ENCODE measurements around the gene NCK1. TPM values are rescaled to one million over a fixed set of nuclear protein-coding genes. Genes with fewer than 3 reads are reported as not detected.

The NCK1 gene
- total RNA-seq, 1 donor from 2014 or later: 28.4 TPM

- no peak for DNase-seq
- no peaks in the 10 kb centered on the region for H3K9me3 Mint-ChIP-seq (ENCODE audit: unreplicated experiment)
- H3K27me3 Mint-ChIP-seq (ENCODE audit: unreplicated experiment): no peaks in the 10 kb centered on the region
- peaks cover 36% of the 10 kb centered on the region for H3K4me1 Mint-ChIP-seq (ENCODE audit: low read depth, unreplicated experiment)
- H3K4me3 Mint-ChIP-seq (ENCODE audit: unreplicated experiment): peak overlapping the region; percentile 49
- H3K27ac Mint-ChIP-seq (ENCODE audit: unreplicated experiment): peak overlapping the region; percentile 91
- peaks cover under 1% of the 10 kb centered on the region for H3K36me3 Mint-ChIP-seq (ENCODE audit: unreplicated experiment)
- TF ChIP-seq, protein P1, sequence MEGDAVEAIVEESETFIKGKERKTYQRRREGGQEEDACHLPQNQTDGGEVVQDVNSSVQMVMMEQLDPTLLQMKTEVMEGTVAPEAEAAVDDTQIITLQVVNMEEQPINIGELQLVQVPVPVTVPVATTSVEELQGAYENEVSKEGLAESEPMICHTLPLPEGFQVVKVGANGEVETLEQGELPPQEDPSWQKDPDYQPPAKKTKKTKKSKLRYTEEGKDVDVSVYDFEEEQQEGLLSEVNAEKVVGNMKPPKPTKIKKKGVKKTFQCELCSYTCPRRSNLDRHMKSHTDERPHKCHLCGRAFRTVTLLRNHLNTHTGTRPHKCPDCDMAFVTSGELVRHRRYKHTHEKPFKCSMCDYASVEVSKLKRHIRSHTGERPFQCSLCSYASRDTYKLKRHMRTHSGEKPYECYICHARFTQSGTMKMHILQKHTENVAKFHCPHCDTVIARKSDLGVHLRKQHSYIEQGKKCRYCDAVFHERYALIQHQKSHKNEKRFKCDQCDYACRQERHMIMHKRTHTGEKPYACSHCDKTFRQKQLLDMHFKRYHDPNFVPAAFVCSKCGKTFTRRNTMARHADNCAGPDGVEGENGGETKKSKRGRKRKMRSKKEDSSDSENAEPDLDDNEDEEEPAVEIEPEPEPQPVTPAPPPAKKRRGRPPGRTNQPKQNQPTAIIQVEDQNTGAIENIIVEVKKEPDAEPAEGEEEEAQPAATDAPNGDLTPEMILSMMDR (IDR thresholded peaks at IDR 0.05; ENCODE audit: partially characterized antibody, unreplicated experiment): no peak
Observed at GRCh38 chr3:136835813-136836510, 26.0 kb upstream of the NCK1 start.

- H3K4me1 Mint-ChIP-seq (ENCODE audit: low read depth, unreplicated experiment): peaks cover 36% of the 10 kb centered on the region
- H3K27me3 Mint-ChIP-seq (ENCODE audit: unreplicated experiment): no peaks in the 10 kb centered on the region
- H3K27ac Mint-ChIP-seq (ENCODE audit: unreplicated experiment): peak overlapping the region; percentile 91
- TF ChIP-seq, protein P1 (IDR thresholded peaks at IDR 0.05; ENCODE audit: partially characterized antibody, unreplicated experiment): no peak
- peak overlapping the region; percentile 49 for H3K4me3 Mint-ChIP-seq (ENCODE audit: unreplicated experiment)
- H3K36me3 Mint-ChIP-seq (ENCODE audit: unreplicated experiment): no peaks in the 10 kb centered on the region
- no peak for DNase-seq
- no peaks in the 10 kb centered on the region for H3K9me3 Mint-ChIP-seq (ENCODE audit: unreplicated experiment)
Observed at GRCh38 chr3:136836511-136837156, 25.4 kb upstream of the NCK1 start.

DNA sequence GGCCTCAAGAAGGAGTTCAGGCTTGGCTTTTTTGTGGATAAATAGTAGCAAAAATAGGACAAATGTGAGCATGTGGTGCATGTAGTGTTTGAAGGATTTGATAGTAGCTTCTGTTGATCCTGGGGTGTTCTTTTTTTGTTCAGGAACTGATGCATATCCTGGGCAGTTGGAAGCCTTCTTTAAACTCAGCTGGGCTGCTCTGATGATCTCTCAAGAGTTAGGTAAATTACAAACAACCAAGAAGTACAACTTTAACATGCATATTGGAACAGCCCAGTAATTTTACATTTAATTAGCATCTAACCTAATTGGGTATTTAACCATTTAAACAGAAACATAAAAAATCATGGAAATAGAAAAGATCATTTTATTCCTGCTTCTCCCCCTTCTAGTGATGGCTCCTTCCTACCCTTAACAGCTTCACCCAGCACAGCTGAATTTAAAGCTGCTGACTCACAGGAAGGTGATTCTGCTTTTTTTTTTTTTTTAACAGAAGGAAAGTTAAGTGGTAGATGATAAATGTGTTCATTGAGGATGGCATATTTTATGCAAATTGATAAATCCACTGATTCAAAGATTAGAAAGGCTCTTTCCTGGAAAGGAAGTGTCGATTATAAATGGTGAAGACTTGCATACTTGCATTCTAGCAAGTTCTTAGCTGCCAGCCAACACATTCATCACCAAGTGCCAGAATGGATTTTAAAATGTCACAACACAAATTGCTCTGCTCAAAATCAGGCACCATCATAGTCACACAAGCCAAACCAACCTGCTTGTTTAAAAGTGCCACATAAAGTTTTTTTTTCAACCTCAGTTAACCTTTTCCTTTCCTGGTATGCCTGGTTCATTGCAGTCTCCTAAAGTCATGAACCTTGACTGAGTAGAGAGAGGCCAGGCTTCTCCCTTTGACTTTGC lies 23.1 kb upstream of the NCK1 start:
- peaks cover 4% of the 10 kb centered on the region for H3K9me3 Mint-ChIP-seq (ENCODE audit: unreplicated experiment)
- H3K4me3 Mint-ChIP-seq (ENCODE audit: unreplicated experiment): no peak overlapping the region
- TF ChIP-seq, protein P1 (IDR thresholded peaks at IDR 0.05; ENCODE audit: partially characterized antibody, unreplicated experiment): no peak
- DNase-seq: no peak
- no peaks in the 10 kb centered on the region for H3K27me3 Mint-ChIP-seq (ENCODE audit: unreplicated experiment)
- H3K36me3 Mint-ChIP-seq (ENCODE audit: unreplicated experiment): no peaks in the 10 kb centered on the region
- H3K4me1 Mint-ChIP-seq (ENCODE audit: low read depth, unreplicated experiment): peaks cover 40% of the 10 kb centered on the region
- H3K27ac Mint-ChIP-seq (ENCODE audit: unreplicated experiment): peak overlapping the region; percentile 13

DNA sequence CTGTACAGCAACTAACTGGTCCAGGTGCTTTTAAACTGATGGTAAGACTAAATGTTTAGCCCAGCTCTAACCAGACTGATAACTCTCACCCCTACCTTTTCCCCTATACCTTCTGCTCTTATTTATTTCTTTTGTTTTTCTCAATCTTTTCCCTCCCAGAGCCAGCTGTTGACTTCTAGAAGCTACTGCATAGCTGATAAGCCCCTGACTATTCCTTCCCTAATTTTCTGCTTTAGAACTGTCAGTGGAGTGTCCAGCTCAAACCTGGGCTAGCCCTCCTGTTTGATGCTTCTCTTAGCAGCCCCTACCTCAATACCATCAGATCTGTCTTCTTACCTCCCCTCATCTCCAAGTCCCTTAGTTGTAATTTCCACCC lies 22.5 kb upstream of the NCK1 start:
- H3K9me3 Mint-ChIP-seq (ENCODE audit: unreplicated experiment): peaks cover 5% of the 10 kb centered on the region
- TF ChIP-seq, protein P1 (IDR thresholded peaks at IDR 0.05; ENCODE audit: partially characterized antibody, unreplicated experiment): no peak
- no peak overlapping the region for H3K4me3 Mint-ChIP-seq (ENCODE audit: unreplicated experiment)
- no peak for DNase-seq
- no peaks in the 10 kb centered on the region for H3K27me3 Mint-ChIP-seq (ENCODE audit: unreplicated experiment)
- H3K36me3 Mint-ChIP-seq (ENCODE audit: unreplicated experiment): no peaks in the 10 kb centered on the region
- H3K27ac Mint-ChIP-seq (ENCODE audit: unreplicated experiment): no peak overlapping the region
- H3K4me1 Mint-ChIP-seq (ENCODE audit: low read depth, unreplicated experiment): peaks cover 40% of the 10 kb centered on the region
